ENCODE measurements around the gene CTNND2. TPM values are rescaled to one million over a fixed set of nuclear protein-coding genes. Genes with fewer than 3 reads are reported as not detected.

Gene CTNND2
- polyA plus RNA-seq, 1 donor from 2014 or later = 67.0 TPM

DNA sequence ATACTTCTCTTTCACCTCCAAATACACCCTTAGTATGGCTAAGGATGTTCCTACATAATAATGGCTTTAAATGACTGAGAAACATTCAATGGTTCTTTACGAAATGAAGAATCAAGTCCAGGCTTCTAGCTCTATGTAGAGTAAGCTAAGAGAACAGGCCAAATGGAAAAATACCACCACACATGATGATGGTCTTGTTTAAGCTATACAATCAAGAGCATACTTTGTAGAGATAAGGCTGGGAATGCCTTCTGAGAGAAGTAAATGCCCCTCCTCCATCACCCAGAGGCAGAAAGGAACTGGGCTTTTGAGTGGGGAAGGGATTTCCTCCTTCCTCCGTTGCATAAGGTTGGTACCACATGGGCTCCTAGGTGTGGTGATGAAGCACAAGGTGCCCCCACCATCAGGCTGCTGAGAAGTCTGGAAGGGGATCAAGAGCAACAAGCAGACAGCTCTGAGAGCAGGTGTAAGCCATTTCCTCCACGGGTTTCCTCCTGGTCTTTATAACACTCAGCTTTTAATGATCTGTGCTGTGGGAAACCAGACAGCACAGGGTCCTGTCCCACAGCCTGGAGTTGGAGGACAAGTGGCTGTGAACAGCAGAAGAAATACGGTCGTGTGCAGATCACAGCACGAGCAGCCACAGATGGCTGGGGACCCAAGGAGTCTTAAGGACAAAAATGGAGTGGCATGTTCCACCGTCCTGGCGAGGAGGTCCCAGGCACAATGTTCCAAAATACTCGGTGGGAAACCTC is 396.9 kb downstream of the CTNND2 start:
- Histone ChIP-seq H3K36me3 (ENCODE audit: insufficient read depth, low read length) (no peaks in the 10 kb centered on the region), H3F3A (ENCODE audit: insufficient read depth, low read length, poor library complexity, severe bottlenecking) (no peaks in the 10 kb centered on the region), H3K9me2 (ENCODE audit: insufficient read depth, low read length) (no peaks in the 10 kb centered on the region), H2AFZ (ENCODE audit: low read depth, low read length) (no peak overlapping the region), H3K9ac (ENCODE audit: low read length) (no peak overlapping the region), H3K9me3 (ENCODE audit: low read length) (no peaks in the 10 kb centered on the region), H4K20me1 (ENCODE audit: insufficient read depth) (no peaks in the 10 kb centered on the region), H3K79me2 (replicated peaks; ENCODE audit: insufficient read depth, low read length) (no peaks in the 10 kb centered on the region), H3K27ac (ENCODE audit: low read length) (no peak overlapping the region), H3K27me3 (ENCODE audit: insufficient read depth, low read depth, low read length) (no peaks in the 10 kb centered on the region), H3K4me3 (ENCODE audit: low read length) (no peak overlapping the region), H3K4me2 (ENCODE audit: low read length) (no peak overlapping the region)
- TF ChIP-seq, protein P1, sequence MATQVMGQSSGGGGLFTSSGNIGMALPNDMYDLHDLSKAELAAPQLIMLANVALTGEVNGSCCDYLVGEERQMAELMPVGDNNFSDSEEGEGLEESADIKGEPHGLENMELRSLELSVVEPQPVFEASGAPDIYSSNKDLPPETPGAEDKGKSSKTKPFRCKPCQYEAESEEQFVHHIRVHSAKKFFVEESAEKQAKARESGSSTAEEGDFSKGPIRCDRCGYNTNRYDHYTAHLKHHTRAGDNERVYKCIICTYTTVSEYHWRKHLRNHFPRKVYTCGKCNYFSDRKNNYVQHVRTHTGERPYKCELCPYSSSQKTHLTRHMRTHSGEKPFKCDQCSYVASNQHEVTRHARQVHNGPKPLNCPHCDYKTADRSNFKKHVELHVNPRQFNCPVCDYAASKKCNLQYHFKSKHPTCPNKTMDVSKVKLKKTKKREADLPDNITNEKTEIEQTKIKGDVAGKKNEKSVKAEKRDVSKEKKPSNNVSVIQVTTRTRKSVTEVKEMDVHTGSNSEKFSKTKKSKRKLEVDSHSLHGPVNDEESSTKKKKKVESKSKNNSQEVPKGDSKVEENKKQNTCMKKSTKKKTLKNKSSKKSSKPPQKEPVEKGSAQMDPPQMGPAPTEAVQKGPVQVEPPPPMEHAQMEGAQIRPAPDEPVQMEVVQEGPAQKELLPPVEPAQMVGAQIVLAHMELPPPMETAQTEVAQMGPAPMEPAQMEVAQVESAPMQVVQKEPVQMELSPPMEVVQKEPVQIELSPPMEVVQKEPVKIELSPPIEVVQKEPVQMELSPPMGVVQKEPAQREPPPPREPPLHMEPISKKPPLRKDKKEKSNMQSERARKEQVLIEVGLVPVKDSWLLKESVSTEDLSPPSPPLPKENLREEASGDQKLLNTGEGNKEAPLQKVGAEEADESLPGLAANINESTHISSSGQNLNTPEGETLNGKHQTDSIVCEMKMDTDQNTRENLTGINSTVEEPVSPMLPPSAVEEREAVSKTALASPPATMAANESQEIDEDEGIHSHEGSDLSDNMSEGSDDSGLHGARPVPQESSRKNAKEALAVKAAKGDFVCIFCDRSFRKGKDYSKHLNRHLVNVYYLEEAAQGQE (IDR thresholded peaks at IDR 0.05; ENCODE audit: borderline replicate concordance) = no peak
- TF ChIP-seq SMC3 (conservative IDR thresholded peaks at IDR 0.05; ENCODE audit: poor library complexity) = no peak

DNA sequence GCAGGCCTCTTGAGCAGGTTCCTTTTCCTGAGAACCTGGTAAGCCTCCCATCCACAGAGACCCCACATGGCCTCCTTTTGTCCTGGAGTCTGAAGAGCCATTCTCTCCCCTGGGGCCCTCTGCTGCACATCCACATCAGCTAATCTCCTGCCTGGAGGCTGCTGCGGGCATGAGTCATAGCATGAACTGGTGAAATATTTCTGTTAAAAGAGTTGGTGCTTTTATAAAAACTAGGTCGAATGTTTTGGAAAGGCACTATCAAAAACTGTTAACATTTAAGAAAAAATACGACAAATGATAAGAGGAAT is 399.4 kb downstream of the CTNND2 start:
- Histone ChIP-seq H3F3A (ENCODE audit: insufficient read depth, low read length, poor library complexity, severe bottlenecking) (no peaks in the 10 kb centered on the region), H3K27me3 (ENCODE audit: insufficient read depth, low read depth, low read length) (no peaks in the 10 kb centered on the region), H3K79me2 (replicated peaks; ENCODE audit: insufficient read depth, low read length) (no peaks in the 10 kb centered on the region), H3K9me2 (ENCODE audit: insufficient read depth, low read length) (no peaks in the 10 kb centered on the region), H3K36me3 (ENCODE audit: insufficient read depth, low read length) (no peaks in the 10 kb centered on the region), H3K4me3 (ENCODE audit: low read length) (no peak overlapping the region), H4K20me1 (ENCODE audit: insufficient read depth) (no peaks in the 10 kb centered on the region), H3K9ac (ENCODE audit: low read length) (no peak overlapping the region), H3K27ac (ENCODE audit: low read length) (no peak overlapping the region), H3K4me2 (ENCODE audit: low read length) (no peak overlapping the region), H2AFZ (ENCODE audit: low read depth, low read length) (no peak overlapping the region), H3K9me3 (ENCODE audit: low read length) (no peaks in the 10 kb centered on the region)
- TF ChIP-seq EZH2 (IDR thresholded peaks at IDR 0.05; ENCODE audit: borderline replicate concordance, insufficient read depth, low read length, poor library complexity, severe bottlenecking) (no peak), EP300 (conservative IDR thresholded peaks at IDR 0.05; ENCODE audit: poor library complexity, severe bottlenecking) (no peak), RAD21 (conservative IDR thresholded peaks at IDR 0.05) (no peak), TAF1 (IDR thresholded peaks at IDR 0.05; ENCODE audit: low read depth) (no peak), SMC3 (conservative IDR thresholded peaks at IDR 0.05; ENCODE audit: poor library complexity) (no peak), POLR2AphosphoS5 (IDR thresholded peaks at IDR 0.05) (no peak), MXI1 (conservative IDR thresholded peaks at IDR 0.05; ENCODE audit: poor library complexity, severe bottlenecking) (no peak)
- TF ChIP-seq, protein P1 (IDR thresholded peaks at IDR 0.05; ENCODE audit: borderline replicate concordance) = no peak
- TF ChIP-seq, protein P2, sequence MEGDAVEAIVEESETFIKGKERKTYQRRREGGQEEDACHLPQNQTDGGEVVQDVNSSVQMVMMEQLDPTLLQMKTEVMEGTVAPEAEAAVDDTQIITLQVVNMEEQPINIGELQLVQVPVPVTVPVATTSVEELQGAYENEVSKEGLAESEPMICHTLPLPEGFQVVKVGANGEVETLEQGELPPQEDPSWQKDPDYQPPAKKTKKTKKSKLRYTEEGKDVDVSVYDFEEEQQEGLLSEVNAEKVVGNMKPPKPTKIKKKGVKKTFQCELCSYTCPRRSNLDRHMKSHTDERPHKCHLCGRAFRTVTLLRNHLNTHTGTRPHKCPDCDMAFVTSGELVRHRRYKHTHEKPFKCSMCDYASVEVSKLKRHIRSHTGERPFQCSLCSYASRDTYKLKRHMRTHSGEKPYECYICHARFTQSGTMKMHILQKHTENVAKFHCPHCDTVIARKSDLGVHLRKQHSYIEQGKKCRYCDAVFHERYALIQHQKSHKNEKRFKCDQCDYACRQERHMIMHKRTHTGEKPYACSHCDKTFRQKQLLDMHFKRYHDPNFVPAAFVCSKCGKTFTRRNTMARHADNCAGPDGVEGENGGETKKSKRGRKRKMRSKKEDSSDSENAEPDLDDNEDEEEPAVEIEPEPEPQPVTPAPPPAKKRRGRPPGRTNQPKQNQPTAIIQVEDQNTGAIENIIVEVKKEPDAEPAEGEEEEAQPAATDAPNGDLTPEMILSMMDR (IDR thresholded peaks at IDR 0.05; ENCODE audit: poor library complexity, severe bottlenecking) = no peak
